OCI-LY7 (cell line): ENCODE results near the gene TTC21A.

Source experiments
- EZH2phosphoT487 ChIP-seq: fragments of 200-600 bp; sonication (generic); IDR thresholded peaks from 2 replicates; pipeline ENCODE4 v1.6.1; 2018; ENCODE audit warnings: low read depth, borderline replicate concordance, mild to moderate bottlenecking, mixed run types, antibody characterized with exemption, low read length, moderate library complexity, mixed read lengths
- TF ChIP-seq, protein P1 (sequence below): fragments of 200-600 bp; sonication (generic); conservative IDR thresholded peaks from 2 replicates; pipeline ENCODE4 v1.5.1; 2014; ENCODE audit warnings: mild to moderate bottlenecking, antibody characterized with exemption, low read length, moderate library complexity, mixed read lengths

GRCh38 chr3:39086144-39086543 lies 21.3 kb upstream of the TTC21A start:
- TF ChIP-seq, protein P1, sequence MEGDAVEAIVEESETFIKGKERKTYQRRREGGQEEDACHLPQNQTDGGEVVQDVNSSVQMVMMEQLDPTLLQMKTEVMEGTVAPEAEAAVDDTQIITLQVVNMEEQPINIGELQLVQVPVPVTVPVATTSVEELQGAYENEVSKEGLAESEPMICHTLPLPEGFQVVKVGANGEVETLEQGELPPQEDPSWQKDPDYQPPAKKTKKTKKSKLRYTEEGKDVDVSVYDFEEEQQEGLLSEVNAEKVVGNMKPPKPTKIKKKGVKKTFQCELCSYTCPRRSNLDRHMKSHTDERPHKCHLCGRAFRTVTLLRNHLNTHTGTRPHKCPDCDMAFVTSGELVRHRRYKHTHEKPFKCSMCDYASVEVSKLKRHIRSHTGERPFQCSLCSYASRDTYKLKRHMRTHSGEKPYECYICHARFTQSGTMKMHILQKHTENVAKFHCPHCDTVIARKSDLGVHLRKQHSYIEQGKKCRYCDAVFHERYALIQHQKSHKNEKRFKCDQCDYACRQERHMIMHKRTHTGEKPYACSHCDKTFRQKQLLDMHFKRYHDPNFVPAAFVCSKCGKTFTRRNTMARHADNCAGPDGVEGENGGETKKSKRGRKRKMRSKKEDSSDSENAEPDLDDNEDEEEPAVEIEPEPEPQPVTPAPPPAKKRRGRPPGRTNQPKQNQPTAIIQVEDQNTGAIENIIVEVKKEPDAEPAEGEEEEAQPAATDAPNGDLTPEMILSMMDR, result peak; percentile 64
- no peak for TF ChIP-seq EZH2phosphoT487
